ENCODE data around the gene MAP3K6.

Gene MAP3K6

GRCh38 chr1:27331426-27331825 lies 35.3 kb downstream of the MAP3K6 start:
- DNase-seq (ENCODE audit: low spot score): no peak
- in situ Hi-C loops (cut with MboI; ENCODE audit: low sequenced_read_pairs, unreplicated experiment): no loop called here
- TF ChIP-seq CTCF (IDR thresholded peaks at IDR 0.05; ENCODE audit: borderline replicate concordance, control extremely low read depth, extremely low read depth, insufficient read depth, missing control alignments): no peak

GRCh38 chr1:27330786-27331185 lies 36.0 kb downstream of the MAP3K6 start:
- in situ Hi-C loops (cut with MboI; ENCODE audit: low sequenced_read_pairs, unreplicated experiment): no loop called here
- no peak for DNase-seq (ENCODE audit: low spot score)
- TF ChIP-seq CTCF (IDR thresholded peaks at IDR 0.05; ENCODE audit: borderline replicate concordance, control extremely low read depth, extremely low read depth, insufficient read depth, missing control alignments): no peak

- no peak for DNase-seq (ENCODE audit: low spot score)
- in situ Hi-C loops (cut with MboI; ENCODE audit: low sequenced_read_pairs, unreplicated experiment): no loop called here
- TF ChIP-seq CTCF (IDR thresholded peaks at IDR 0.05; ENCODE audit: borderline replicate concordance, control extremely low read depth, extremely low read depth, insufficient read depth, missing control alignments): no peak
Measured at GRCh38 chr1:27327964-27328363, 38.8 kb downstream of the MAP3K6 start.

DNA sequence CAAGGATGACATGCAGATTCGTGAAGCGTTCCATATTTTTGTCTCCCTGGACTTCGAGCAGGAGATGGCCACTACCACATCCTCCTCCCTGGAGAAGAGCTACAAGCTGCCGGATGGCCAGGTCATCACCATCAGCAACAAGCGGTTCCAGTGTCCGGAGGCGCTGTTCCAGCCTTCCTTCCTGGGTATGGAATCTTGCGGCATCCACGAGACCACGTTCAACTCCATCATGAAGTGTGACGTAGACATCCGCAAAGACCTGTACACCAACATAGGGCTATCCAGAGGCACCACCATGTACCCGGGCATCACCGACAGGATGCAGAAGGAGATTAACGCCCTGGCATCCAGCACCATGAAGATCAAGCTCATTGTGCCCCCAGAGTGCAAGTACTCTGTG lies 41.5 kb downstream of the MAP3K6 start:
- TF ChIP-seq CTCF (IDR thresholded peaks at IDR 0.05; ENCODE audit: borderline replicate concordance, control extremely low read depth, extremely low read depth, insufficient read depth, missing control alignments): no peak
- in situ Hi-C loops (cut with MboI; ENCODE audit: low sequenced_read_pairs, unreplicated experiment): no loop called here
- DNase-seq (ENCODE audit: low spot score): no peak

DNA sequence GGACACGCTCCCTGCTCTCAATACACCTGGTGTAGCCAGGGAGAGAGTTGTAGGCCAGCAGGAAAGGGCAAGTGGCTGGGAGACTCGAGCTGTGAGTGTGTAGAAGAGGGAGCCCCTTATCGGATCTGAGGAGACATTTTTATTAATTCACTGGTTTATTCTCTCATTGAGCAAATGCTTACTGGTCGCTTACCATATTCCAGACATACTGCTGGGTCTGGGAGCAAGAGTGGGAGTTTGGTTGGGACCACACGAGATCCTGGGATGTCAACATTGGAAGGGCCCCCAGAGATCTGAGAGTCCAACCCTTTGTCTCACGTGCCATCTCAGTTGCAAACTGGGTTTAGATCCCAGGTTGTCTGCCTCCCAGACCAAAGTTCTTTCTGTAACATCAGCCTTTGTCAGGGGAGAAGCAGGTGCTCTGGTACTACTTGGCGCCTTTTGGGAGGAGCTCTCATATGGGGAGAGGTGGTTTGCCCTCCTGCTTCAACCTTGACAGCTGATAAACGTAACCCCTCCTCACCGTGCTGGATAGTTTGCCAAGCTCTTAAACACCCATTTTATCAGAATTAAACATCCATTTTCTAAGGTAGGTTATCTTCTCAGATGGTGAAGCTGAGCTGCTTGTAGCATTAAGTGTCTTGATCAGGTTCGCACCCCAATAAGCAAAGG lies 44.1 kb downstream of the MAP3K6 start:
- no peak for TF ChIP-seq CTCF (IDR thresholded peaks at IDR 0.05; ENCODE audit: borderline replicate concordance, control extremely low read depth, extremely low read depth, insufficient read depth, missing control alignments)
- no peak for DNase-seq (ENCODE audit: low spot score)
- in situ Hi-C loops (cut with MboI; ENCODE audit: low sequenced_read_pairs, unreplicated experiment): no loop called here

DNA sequence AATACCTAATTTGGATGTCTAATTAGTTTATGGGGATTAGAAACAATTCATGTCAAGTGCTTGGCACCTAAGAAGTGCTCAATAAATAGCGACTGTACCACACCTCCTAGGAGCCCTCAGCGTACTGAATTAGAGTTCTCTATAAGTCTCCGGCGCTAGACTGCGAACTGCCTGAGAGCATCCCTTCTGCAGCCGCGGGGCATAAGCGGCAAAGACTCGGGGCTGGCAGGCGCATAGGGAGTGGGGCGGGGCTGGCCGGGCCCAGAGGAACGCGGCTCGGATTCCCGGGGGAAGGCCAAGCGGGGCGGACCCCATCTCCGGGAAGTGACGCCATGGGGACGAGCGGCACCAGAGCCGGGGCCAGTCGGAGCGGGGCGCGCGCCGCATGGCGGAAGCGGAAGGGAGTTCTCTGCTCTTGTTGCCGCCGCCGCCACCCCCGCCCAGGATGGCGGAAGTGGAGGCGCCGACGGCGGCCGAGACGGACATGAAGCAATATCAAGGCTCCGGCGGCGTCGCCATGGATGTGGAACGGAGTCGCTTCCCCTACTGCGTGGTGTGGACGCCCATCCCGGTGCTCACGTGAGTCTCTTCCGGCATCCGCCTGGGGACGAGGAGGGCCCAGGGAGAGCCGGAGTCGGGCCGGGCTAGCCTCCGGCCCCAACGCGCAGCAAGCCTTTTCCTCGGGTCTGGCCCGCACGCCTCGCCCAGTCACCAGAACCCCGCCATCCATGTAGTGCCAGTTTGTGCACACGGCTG lies 44.8 kb downstream of the MAP3K6 start, which contains the start of gene TMEM222:
Gene TMEM222, plus strand, starts transcription at position 351 of the 756 bp plus-strand sequence. Its CDS starts 35 bp downstream, at position 386.
- no peak for TF ChIP-seq CTCF (IDR thresholded peaks at IDR 0.05; ENCODE audit: borderline replicate concordance, control extremely low read depth, extremely low read depth, insufficient read depth, missing control alignments)
- DNase-seq (ENCODE audit: low spot score): peak; percentile 99
- in situ Hi-C loops (cut with MboI; ENCODE audit: low sequenced_read_pairs, unreplicated experiment): no loop called here

All from GM13976 (cell line).